Ishikawa (cell line): ENCODE results near the gene ACSM3.

ENCODE experiments used
- CEBPB ChIP-seq: IDR thresholded peaks from 2 replicates; pipeline ENCODE4 v1.6.1; 2012
- CREB1 ChIP-seq: IDR thresholded peaks from 2 replicates; pipeline ENCODE4 v1.6.1; 2012; ENCODE audit warnings: low read depth
- EGR1 ChIP-seq: IDR thresholded peaks from 2 replicates; pipeline ENCODE4 v1.6.1; 2012
- EP300 ChIP-seq: IDR thresholded peaks from 2 replicates; pipeline ENCODE4 v1.6.1; 2012; ENCODE audit warnings: borderline replicate concordance
- FOXM1 ChIP-seq: IDR thresholded peaks from 2 replicates; pipeline ENCODE4 v1.6.1; 2012; ENCODE audit warnings: low read depth, borderline replicate concordance
- MAX ChIP-seq: IDR thresholded peaks from 2 replicates; pipeline ENCODE4 v1.6.1; 2012
- NFIC ChIP-seq: IDR thresholded peaks from 2 replicates; pipeline ENCODE4 v1.6.1; 2012
- RAD21 ChIP-seq: IDR thresholded peaks from 2 replicates; pipeline ENCODE4 v1.6.1; 2012; ENCODE audit warnings: low read depth
- REST ChIP-seq: IDR thresholded peaks from 2 replicates; pipeline ENCODE4 v1.6.1; 2012; ENCODE audit warnings: low read depth, mild to moderate bottlenecking
- TAF1 ChIP-seq: IDR thresholded peaks from 2 replicates; pipeline ENCODE4 v1.6.1; 2012; ENCODE audit warnings: low read depth, mild to moderate bottlenecking
- TCF12 ChIP-seq: IDR thresholded peaks from 2 replicates; pipeline ENCODE4 v1.6.1; 2012; ENCODE audit warnings: low read depth
- TEAD4 ChIP-seq: IDR thresholded peaks from 2 replicates; pipeline ENCODE4 v1.6.1; 2012
- YY1 ChIP-seq: IDR thresholded peaks from 2 replicates; pipeline ENCODE4 v1.6.1; 2012; ENCODE audit warnings: low read depth
- ZBTB7A ChIP-seq: IDR thresholded peaks from 2 replicates; pipeline ENCODE4 v1.6.1; 2012; ENCODE audit warnings: low read depth
- TF ChIP-seq, protein P1 (sequence below): IDR thresholded peaks from 2 replicates; pipeline ENCODE4 v1.6.1; 2012

ACSM3 gene

GRCh38 chr16:20774703-20775362 lies 11.0 kb downstream of the ACSM3 start:
- no peak for TF ChIP-seq CEBPB
- peak; percentile 43 for TF ChIP-seq RAD21

- TF ChIP-seq, protein P1, sequence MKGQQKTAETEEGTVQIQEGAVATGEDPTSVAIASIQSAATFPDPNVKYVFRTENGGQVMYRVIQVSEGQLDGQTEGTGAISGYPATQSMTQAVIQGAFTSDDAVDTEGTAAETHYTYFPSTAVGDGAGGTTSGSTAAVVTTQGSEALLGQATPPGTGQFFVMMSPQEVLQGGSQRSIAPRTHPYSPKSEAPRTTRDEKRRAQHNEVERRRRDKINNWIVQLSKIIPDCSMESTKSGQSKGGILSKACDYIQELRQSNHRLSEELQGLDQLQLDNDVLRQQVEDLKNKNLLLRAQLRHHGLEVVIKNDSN: no peak
- no peak for TF ChIP-seq MAX
- TF ChIP-seq EGR1: no peak
- no peak for TF ChIP-seq TCF12
- no peak for TF ChIP-seq FOXM1
- TF ChIP-seq NFIC: no peak
- no peak for TF ChIP-seq TAF1
- TF ChIP-seq RAD21: no peak
- TF ChIP-seq ZBTB7A: no peak
- TF ChIP-seq TEAD4: no peak
- TF ChIP-seq EP300: no peak
- no peak for TF ChIP-seq YY1
- no peak for TF ChIP-seq CREB1
- TF ChIP-seq REST: no peak
- no peak for TF ChIP-seq CEBPB
Measured at GRCh38 chr16:20781697-20782096, 17.9 kb downstream of the ACSM3 start.

DNA sequence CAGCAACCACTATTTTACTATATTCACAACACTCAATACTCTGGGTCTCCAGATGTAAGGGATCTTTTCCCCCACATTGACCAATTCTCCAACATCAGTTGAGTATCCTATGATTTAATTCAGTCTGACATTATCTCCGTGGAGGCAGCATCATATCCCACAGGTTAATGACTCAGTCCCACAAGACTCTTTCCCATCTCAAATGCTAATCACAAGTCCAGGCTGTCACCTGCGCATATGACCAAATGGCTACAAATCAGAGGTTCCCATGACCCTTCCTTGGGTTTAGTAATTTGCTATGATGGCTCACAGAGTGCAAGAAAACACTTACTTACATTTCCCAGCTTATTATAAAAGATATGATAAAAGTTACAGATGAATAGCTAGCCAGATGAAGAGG lies 18.7 kb downstream of the ACSM3 start:
- no peak for TF ChIP-seq FOXM1
- TF ChIP-seq, protein P1: no peak
- no peak for TF ChIP-seq NFIC
- no peak for TF ChIP-seq CREB1
- TF ChIP-seq TEAD4: no peak
- TF ChIP-seq EGR1: no peak
- no peak for TF ChIP-seq TAF1
- no peak for TF ChIP-seq EP300
- TF ChIP-seq YY1: no peak
- TF ChIP-seq TCF12: no peak
- TF ChIP-seq RAD21: no peak
- TF ChIP-seq REST: no peak
- no peak for TF ChIP-seq ZBTB7A
- no peak for TF ChIP-seq MAX
- no peak for TF ChIP-seq CEBPB

- TF ChIP-seq RAD21 (no peak), ZBTB7A (no peak), TAF1 (no peak), YY1 (no peak), TCF12 (no peak), EGR1 (no peak), TEAD4 (no peak), REST (no peak), MAX (no peak), NFIC (no peak), CREB1 (no peak), EP300 (no peak)
- TF ChIP-seq, protein P1: no peak
Measured at GRCh38 chr16:20784204-20784603, 20.4 kb downstream of the ACSM3 start.
